Ishikawa (cell line): ENCODE data around the gene DAGLA.

Experiments
- CEBPB ChIP-seq: IDR thresholded peaks from 2 replicates; pipeline ENCODE4 v1.6.1; 2012
- CREB1 ChIP-seq: IDR thresholded peaks from 2 replicates; pipeline ENCODE4 v1.6.1; 2012; ENCODE audit warnings: low read depth
- EP300 ChIP-seq: IDR thresholded peaks from 2 replicates; pipeline ENCODE4 v1.6.1; 2012; ENCODE audit warnings: borderline replicate concordance
- MAX ChIP-seq: IDR thresholded peaks from 2 replicates; pipeline ENCODE4 v1.6.1; 2012
- NFIC ChIP-seq: IDR thresholded peaks from 2 replicates; pipeline ENCODE4 v1.6.1; 2012
- RAD21 ChIP-seq: IDR thresholded peaks from 2 replicates; pipeline ENCODE4 v1.6.1; 2012; ENCODE audit warnings: low read depth
- REST ChIP-seq: IDR thresholded peaks from 2 replicates; pipeline ENCODE4 v1.6.1; 2012; ENCODE audit warnings: low read depth, mild to moderate bottlenecking
- TAF1 ChIP-seq: IDR thresholded peaks from 2 replicates; pipeline ENCODE4 v1.6.1; 2012; ENCODE audit warnings: low read depth, mild to moderate bottlenecking
- TCF12 ChIP-seq: IDR thresholded peaks from 2 replicates; pipeline ENCODE4 v1.6.1; 2012; ENCODE audit warnings: low read depth
- TEAD4 ChIP-seq: IDR thresholded peaks from 2 replicates; pipeline ENCODE4 v1.6.1; 2012

- no peak for TF ChIP-seq NFIC
- TF ChIP-seq RAD21: no peak
- TF ChIP-seq CEBPB: no peak
- TF ChIP-seq EP300: no peak
- no peak for TF ChIP-seq TAF1
- TF ChIP-seq MAX: no peak
- TF ChIP-seq TCF12: no peak
- TF ChIP-seq TEAD4: no peak
- no peak for TF ChIP-seq CREB1
- no peak for TF ChIP-seq REST
Measured at GRCh38 chr11:61671527-61671926, 8.7 kb upstream of the DAGLA start.
